ENCODE measurements around the gene CCDC192. TPM values are rescaled to one million over a fixed set of nuclear protein-coding genes. Genes with fewer than 3 reads are reported as not detected.

Gene CCDC192
- total and polyA plus RNA-seq, 2 of the 4 experiments (the other 2 are of a cell fraction): not detected

DNA sequence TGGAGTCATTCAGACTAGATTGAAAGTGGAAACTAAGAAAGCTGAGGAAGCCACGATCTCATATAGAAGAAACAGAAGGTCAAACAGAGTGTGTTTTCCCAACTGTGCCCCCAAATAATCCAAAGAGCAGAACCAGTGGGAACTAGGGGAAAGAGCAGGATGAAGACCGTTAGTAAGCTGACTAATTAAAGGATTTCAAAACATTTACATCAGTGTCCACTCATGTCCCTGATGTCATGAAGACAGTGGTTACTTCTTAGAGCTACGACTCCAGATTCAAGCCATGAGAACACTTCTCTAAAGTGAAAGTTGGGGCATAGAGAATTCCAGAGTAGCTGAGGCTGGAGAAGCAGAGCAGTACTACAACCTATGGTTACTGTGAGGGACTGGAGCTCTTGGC is 260.7 kb downstream of the CCDC192 start:
- H3K4ac ChIP-seq (ENCODE audit: low read depth, low read length): 0 out of 2 replicates have a peak overlapping the region, but pooled peaks have one; percentile 16
- no peak overlapping the region for H4K91ac ChIP-seq (ENCODE audit: insufficient read depth, low read depth, low read length)
- peak overlapping the region; percentile 34; the same call in 1 of the 2 replicates for H2BK20ac ChIP-seq (ENCODE audit: low read depth, low read length)
- ATAC-seq (ENCODE audit: low read depth) (no peak), DNase-seq (peak; percentile 63)
- H4K20me1 ChIP-seq (ENCODE audit: insufficient read depth, low read length): no peaks in the 10 kb centered on the region
- no peaks in the 10 kb centered on the region; the same call in 1 of the 2 replicates for H3K9me3 ChIP-seq (ENCODE audit: control insufficient read depth, insufficient read depth, low read length)
- CTCF ChIA-PET: no interaction called here
- no peaks in the 10 kb centered on the region for H3K27me3 ChIP-seq (ENCODE audit: control insufficient read depth, insufficient read depth, low read length)
- TF ChIP-seq RFX5 (IDR thresholded peaks at IDR 0.05; ENCODE audit: low read depth, low read length) (no peak), MXI1 (IDR thresholded peaks at IDR 0.05; ENCODE audit: borderline replicate concordance, low read depth, low read length) (no peak), FOS (IDR thresholded peaks at IDR 0.05; ENCODE audit: low read depth, low read length) (no peak), RCOR1 (IDR thresholded peaks at IDR 0.05; ENCODE audit: insufficient replicate concordance, low read length) (no peak), CHD1 (IDR thresholded peaks at IDR 0.05; ENCODE audit: low read depth, low read length) (no peak), POLR2A (IDR thresholded peaks at IDR 0.05; ENCODE audit: low read depth, low read length) (no peak), BHLHE40 (IDR thresholded peaks at IDR 0.05; ENCODE audit: low read depth, low read length) (no peak), NFE2L2 (IDR thresholded peaks at IDR 0.05; ENCODE audit: low read depth, low read length) (no peak), SMC3 (IDR thresholded peaks at IDR 0.05; ENCODE audit: low read depth, low read length) (no peak), MAFK (IDR thresholded peaks at IDR 0.05; ENCODE audit: low read depth, low read length) (no peak), MAZ (IDR thresholded peaks at IDR 0.05; ENCODE audit: borderline replicate concordance, low read depth, low read length) (no peak), RAD21 (IDR thresholded peaks at IDR 0.05; ENCODE audit: low read length) (no peak), CEBPB (IDR thresholded peaks at IDR 0.05; ENCODE audit: low read depth, low read length) (no peak)
- TF ChIP-seq, protein P1, sequence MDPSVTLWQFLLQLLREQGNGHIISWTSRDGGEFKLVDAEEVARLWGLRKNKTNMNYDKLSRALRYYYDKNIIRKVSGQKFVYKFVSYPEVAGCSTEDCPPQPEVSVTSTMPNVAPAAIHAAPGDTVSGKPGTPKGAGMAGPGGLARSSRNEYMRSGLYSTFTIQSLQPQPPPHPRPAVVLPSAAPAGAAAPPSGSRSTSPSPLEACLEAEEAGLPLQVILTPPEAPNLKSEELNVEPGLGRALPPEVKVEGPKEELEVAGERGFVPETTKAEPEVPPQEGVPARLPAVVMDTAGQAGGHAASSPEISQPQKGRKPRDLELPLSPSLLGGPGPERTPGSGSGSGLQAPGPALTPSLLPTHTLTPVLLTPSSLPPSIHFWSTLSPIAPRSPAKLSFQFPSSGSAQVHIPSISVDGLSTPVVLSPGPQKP (IDR thresholded peaks at IDR 0.05; ENCODE audit: borderline replicate concordance, low read depth, low read length): no peak
- TF ChIP-seq, protein P2, sequence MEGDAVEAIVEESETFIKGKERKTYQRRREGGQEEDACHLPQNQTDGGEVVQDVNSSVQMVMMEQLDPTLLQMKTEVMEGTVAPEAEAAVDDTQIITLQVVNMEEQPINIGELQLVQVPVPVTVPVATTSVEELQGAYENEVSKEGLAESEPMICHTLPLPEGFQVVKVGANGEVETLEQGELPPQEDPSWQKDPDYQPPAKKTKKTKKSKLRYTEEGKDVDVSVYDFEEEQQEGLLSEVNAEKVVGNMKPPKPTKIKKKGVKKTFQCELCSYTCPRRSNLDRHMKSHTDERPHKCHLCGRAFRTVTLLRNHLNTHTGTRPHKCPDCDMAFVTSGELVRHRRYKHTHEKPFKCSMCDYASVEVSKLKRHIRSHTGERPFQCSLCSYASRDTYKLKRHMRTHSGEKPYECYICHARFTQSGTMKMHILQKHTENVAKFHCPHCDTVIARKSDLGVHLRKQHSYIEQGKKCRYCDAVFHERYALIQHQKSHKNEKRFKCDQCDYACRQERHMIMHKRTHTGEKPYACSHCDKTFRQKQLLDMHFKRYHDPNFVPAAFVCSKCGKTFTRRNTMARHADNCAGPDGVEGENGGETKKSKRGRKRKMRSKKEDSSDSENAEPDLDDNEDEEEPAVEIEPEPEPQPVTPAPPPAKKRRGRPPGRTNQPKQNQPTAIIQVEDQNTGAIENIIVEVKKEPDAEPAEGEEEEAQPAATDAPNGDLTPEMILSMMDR (conservative IDR thresholded peaks at IDR 0.05; ENCODE audit: low read depth, low read length): no peak
- TF ChIP-seq, protein P3, sequence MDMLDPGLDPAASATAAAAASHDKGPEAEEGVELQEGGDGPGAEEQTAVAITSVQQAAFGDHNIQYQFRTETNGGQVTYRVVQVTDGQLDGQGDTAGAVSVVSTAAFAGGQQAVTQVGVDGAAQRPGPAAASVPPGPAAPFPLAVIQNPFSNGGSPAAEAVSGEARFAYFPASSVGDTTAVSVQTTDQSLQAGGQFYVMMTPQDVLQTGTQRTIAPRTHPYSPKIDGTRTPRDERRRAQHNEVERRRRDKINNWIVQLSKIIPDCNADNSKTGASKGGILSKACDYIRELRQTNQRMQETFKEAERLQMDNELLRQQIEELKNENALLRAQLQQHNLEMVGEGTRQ (IDR thresholded peaks at IDR 0.05; ENCODE audit: low read depth, low read length): no peak
- H3K27ac ChIP-seq (ENCODE audit: insufficient read depth, low read length): no peak overlapping the region
- no peak overlapping the region for H2AK5ac ChIP-seq (ENCODE audit: low read depth, low read length)
- H3K79me1 ChIP-seq (ENCODE audit: low read depth in 1 of 2, low read length in 2 of 2): no peaks in the 10 kb centered on the region; a peak in 1 of 4 replicates
- H3K4me3 ChIP-seq (ENCODE audit: insufficient read depth, low read depth, low read length): no peak overlapping the region; the same call in 1 of the 2 replicates
- H2AFZ ChIP-seq (replicated peaks; ENCODE audit: low read length, poor library complexity): no peak overlapping the region
- in situ Hi-C loops (cut with MboI; ENCODE audit: low sequenced_read_pairs): no loop called here
- WGBS, 2 experiments (ENCODE audit: extremely low coverage in 2 of 2, insufficient read length in 1 of 2): no CpG with 5 or more reads among the region's 3 CpGs
- peak overlapping the region; percentile 50; the same call in 1 of the 2 replicates for H3K4me2 ChIP-seq (ENCODE audit: low read depth, low read length)
- H2AK9ac ChIP-seq (replicated peaks; ENCODE audit: low read depth, low read length, poor library complexity): no peak overlapping the region
- no peak overlapping the region for H3K56ac ChIP-seq (ENCODE audit: extremely low read depth, insufficient read depth, low read length)
- no peak overlapping the region; the same call in 1 of the 2 replicates for H3K18ac ChIP-seq (ENCODE audit: low read depth, low read length)
- dilution Hi-C loops (cut with HindIII; ENCODE audit: low sequenced_read_pairs, unreplicated experiment): no loop called here
- H3K9me1 ChIP-seq (ENCODE audit: insufficient read depth, low read length): no peaks in the 10 kb centered on the region; the same call in 1 of the 2 replicates
- H4K8ac ChIP-seq (ENCODE audit: low read depth in 2 of 2, low read length in 2 of 2): no peak overlapping the region
- H4K5ac ChIP-seq (ENCODE audit: low read depth, low read length): no peak overlapping the region
- peaks cover 4% of the 10 kb centered on the region; the same call in 1 of the 2 replicates for H3K36me3 ChIP-seq (ENCODE audit: control insufficient read depth, insufficient read depth, low read length)
- BruUV-seq (replicated peaks): no TSS peak
- H3K23ac ChIP-seq (ENCODE audit: low read depth, low read length): no peak overlapping the region
- 0 out of 2 replicates have a peak overlapping the region, but pooled peaks have one; percentile 26 for H3K14ac ChIP-seq (replicated peaks; ENCODE audit: low read depth, low read length)
- POLR2A ChIA-PET (ENCODE audit: unreplicated experiment): no interaction called here
- H2BK120ac ChIP-seq (ENCODE audit: low read depth, low read length): no peak overlapping the region
- intact Hi-C loops (cut with micrococcal nuclease): no loop called here
- no peak overlapping the region for H2BK5ac ChIP-seq (ENCODE audit: low read depth, low read length, poor library complexity, severe bottlenecking)
- peaks cover 8% of the 10 kb centered on the region for H3K4me1 ChIP-seq (ENCODE audit: control insufficient read depth, insufficient read depth, low read length)
- no peak overlapping the region for H2BK15ac ChIP-seq (ENCODE audit: low read depth, low read length)
- no peak overlapping the region for H3K9ac ChIP-seq (ENCODE audit: low read depth, low read length)

Measured in IMR-90 (cell line).